ENCODE results near the gene MYLIP. TPM values are rescaled to one million over a fixed set of nuclear protein-coding genes. Genes with fewer than 3 reads are reported as not detected.
A peak's percentile ranks its signal among the peaks of the same experiment; 100 is the strongest.

Gene MYLIP
- total RNA-seq, 1 experiment from 2014 or later, result 48.1 TPM

DNA sequence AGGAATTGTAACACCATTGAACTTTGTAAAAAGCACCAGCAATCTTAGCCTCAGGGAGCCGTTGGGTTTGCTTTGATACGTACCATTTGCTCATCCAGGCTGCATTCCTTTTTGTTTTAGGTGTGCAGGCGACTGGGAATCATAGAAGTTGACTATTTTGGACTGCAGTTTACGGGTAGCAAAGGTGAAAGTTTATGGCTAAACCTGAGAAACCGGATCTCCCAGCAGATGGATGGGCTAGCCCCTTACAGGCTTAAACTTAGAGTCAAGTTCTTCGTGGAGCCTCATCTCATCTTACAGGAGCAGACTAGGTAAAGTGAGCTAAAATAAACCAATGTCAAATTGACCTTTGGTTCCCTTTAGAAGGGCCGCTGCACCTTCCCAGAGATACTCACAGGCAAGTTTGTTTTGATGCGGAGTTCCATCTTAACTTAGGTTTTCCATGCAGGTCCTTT lies 1.6 kb downstream of the MYLIP start:
- Histone ChIP-seq H3K36me3 (ENCODE audit: control insufficient read depth, insufficient read depth, low read length) (no peaks in the 10 kb centered on the region), H3K27me3 (replicated peaks; ENCODE audit: control insufficient read depth, insufficient read depth, low read length) (no peaks in the 10 kb centered on the region), H3K4me1 (peaks cover 26% of the 10 kb centered on the region), H3K4me3 (ENCODE audit: low read depth, low read length) (peak overlapping the region; percentile 99), H3K9me3 (no peaks in the 10 kb centered on the region)
- DNase-seq, result peak; percentile 54 to 63
- no peak for TF ChIP-seq CTCF (IDR thresholded peaks at IDR 0.05; ENCODE audit: insufficient read depth in 1 of 2, low read depth in 1 of 2, low read length in 1 of 2, severe bottlenecking in 1 of 2, unreplicated experiment in 1 of 2)
- Mint-ChIP-seq H3K4me3 (ENCODE audit: unreplicated experiment) (peak overlapping the region; percentile 92), H3K36me3 (ENCODE audit: insufficient read depth, unreplicated experiment) (peaks cover 56% of the 10 kb centered on the region), H3K4me1 (ENCODE audit: low read depth, unreplicated experiment) (peaks cover 23% of the 10 kb centered on the region), H3K27ac (ENCODE audit: unreplicated experiment) (peak overlapping the region; percentile 80), H3K27me3 (ENCODE audit: insufficient read depth, unreplicated experiment) (no peaks in the 10 kb centered on the region), H3K9me3 (ENCODE audit: unreplicated experiment) (no peaks in the 10 kb centered on the region)
- CTCF ChIA-PET, result interaction anchor here (0.6 to 3.4 kb wide), 8 partner anchors 11 to 439 kb away, joined by 3 to 38 read pairs (median 3); no protein-coding TSS in a partner anchor
- intact Hi-C loops (cut with micrococcal nuclease; ENCODE audit: unreplicated experiment), result loop anchor here (1.0 kb wide), 4 partner anchors 38 to 439 kb away; no protein-coding TSS in a partner anchor
- POLR2A ChIA-PET, result interaction anchor here (0.6 to 1.6 kb wide), 4 partner anchors 36 to 60 kb away, joined by 3 to 12 read pairs (median 3); no protein-coding TSS in a partner anchor
- no TSS peak for BruUV-seq (replicated peaks)

DNA sequence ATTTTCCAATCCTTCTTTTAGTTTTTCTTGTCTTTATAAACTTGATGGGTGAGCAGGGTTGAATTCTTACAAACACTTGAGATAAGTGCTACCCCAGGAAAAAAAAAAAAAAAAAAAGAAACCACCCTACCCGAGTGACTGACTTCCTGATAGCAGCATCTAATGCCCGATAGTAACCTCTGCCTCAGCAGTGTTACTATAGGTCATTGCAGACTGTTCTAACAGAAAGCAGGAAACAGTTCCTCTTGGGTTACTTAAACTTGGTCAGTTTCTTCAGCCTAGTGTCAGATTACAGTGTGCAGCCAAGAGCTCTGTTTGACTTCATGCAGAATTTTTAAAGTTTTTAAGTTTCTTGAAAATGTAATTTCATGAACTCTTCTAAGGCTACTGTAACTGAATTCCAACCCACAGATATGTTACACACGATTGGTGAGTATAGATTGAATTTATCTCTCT lies 2.1 kb downstream of the MYLIP start:
- Mint-ChIP-seq H3K27ac (ENCODE audit: unreplicated experiment) (peak overlapping the region; percentile 80), H3K36me3 (ENCODE audit: insufficient read depth, unreplicated experiment) (peaks cover 56% of the 10 kb centered on the region), H3K27me3 (ENCODE audit: insufficient read depth, unreplicated experiment) (no peaks in the 10 kb centered on the region), H3K4me1 (ENCODE audit: low read depth, unreplicated experiment) (peaks cover 25% of the 10 kb centered on the region), H3K4me3 (ENCODE audit: unreplicated experiment) (peak overlapping the region; percentile 92), H3K9me3 (ENCODE audit: unreplicated experiment) (no peaks in the 10 kb centered on the region)
- Histone ChIP-seq H3K4me1 (peaks cover 26% of the 10 kb centered on the region), H3K36me3 (ENCODE audit: control insufficient read depth, insufficient read depth, low read length) (no peaks in the 10 kb centered on the region), H3K4me3 (ENCODE audit: low read depth, low read length) (peak overlapping the region; percentile 99), H3K27me3 (replicated peaks; ENCODE audit: control insufficient read depth, insufficient read depth, low read length) (no peaks in the 10 kb centered on the region), H3K9me3 (no peaks in the 10 kb centered on the region)
- ChIA-PET POLR2A (interaction anchor here (0.7 to 1.6 kb wide), 2 partner anchors 36 to 41 kb away, joined by 3 to 12 read pairs; no protein-coding TSS in a partner anchor), CTCF (interaction anchor here (0.5 to 3.4 kb wide), 8 partner anchors 12 to 440 kb away, joined by 3 to 38 read pairs (median 3); no protein-coding TSS in a partner anchor)
- intact Hi-C loops (cut with micrococcal nuclease; ENCODE audit: unreplicated experiment), result loop anchor here (1.0 kb wide), 4 partner anchors 37 to 440 kb away; no protein-coding TSS in a partner anchor
- peak in 1 of 2 experiments; percentile 34 for DNase-seq
- BruUV-seq (replicated peaks), result no TSS peak
- TF ChIP-seq CTCF (IDR thresholded peaks at IDR 0.05; ENCODE audit: insufficient read depth in 1 of 2, low read depth in 1 of 2, low read length in 1 of 2, severe bottlenecking in 1 of 2, unreplicated experiment in 1 of 2), result no peak

DNA sequence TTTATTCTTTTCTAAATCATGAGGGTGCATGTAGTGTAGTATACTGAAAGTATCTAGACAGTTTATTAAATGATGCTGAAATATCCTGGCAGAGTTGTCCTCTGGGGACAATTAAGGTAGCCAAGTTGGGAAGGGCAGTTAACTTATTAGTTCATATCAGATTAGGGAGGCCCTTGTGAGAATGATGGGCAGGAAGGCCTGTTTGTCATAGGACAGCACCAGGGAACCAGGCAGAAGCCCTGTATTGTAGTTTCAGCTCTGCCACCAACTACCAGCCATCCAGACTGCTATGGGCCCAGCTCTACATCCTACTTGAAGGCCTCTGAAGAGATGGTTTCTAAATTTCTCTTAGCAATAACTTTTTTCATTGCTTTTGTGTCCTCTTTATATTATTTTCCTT lies 4.0 kb downstream of the MYLIP start:
- Mint-ChIP-seq H3K4me1 (ENCODE audit: low read depth, unreplicated experiment) (peaks cover 37% of the 10 kb centered on the region), H3K27me3 (ENCODE audit: insufficient read depth, unreplicated experiment) (no peaks in the 10 kb centered on the region), H3K27ac (ENCODE audit: unreplicated experiment) (no peak overlapping the region), H3K36me3 (ENCODE audit: insufficient read depth, unreplicated experiment) (peaks cover 63% of the 10 kb centered on the region), H3K9me3 (ENCODE audit: unreplicated experiment) (no peaks in the 10 kb centered on the region), H3K4me3 (ENCODE audit: unreplicated experiment) (no peak overlapping the region)
- intact Hi-C loops (cut with micrococcal nuclease; ENCODE audit: unreplicated experiment), result no loop called here
- no peak overlapping the region for H3K4me3 ChIP-seq (ENCODE audit: low read depth, low read length)
- H3K36me3 ChIP-seq (ENCODE audit: control insufficient read depth, insufficient read depth, low read length), result no peaks in the 10 kb centered on the region
- no peak for DNase-seq
- CTCF ChIA-PET, result no interaction called here
- BruUV-seq (replicated peaks), result no TSS peak
- H3K27me3 ChIP-seq (replicated peaks; ENCODE audit: control insufficient read depth, insufficient read depth, low read length), result no peaks in the 10 kb centered on the region
- H3K9me3 ChIP-seq, result no peaks in the 10 kb centered on the region
- POLR2A ChIA-PET, result no interaction called here
- H3K4me1 ChIP-seq, result peaks cover 29% of the 10 kb centered on the region
- TF ChIP-seq CTCF (IDR thresholded peaks at IDR 0.05; ENCODE audit: insufficient read depth in 1 of 2, low read depth in 1 of 2, low read length in 1 of 2, severe bottlenecking in 1 of 2, unreplicated experiment in 1 of 2), result no peak
